Limb (tissue), 2 donors: Measurements from ENCODE around the gene YWHAG.
A peak's percentile ranks its signal among the peaks of the same experiment; 100 is the strongest.
"Not testable (repeated sequence)": the region's sequence is repeated elsewhere in the genome, so short reads cannot be mapped to it uniquely, and the experiment has no call there.

Experiments
- DNase-seq, 2 donors: peaks; one replicate each; pipeline ENCODE4 v3.0.0-alpha.2; 2016; ENCODE audit errors: extremely low spot score in 2 of 2

The YWHAG gene

GRCh38 chr7:76358481-76359110, at the start of gene YWHAG:
Gene YWHAG, minus strand, starts transcription at chr7:76358991. Its CDS starts 183 bp downstream, at chr7:76358808.
- peak; percentile 91 to 99 for DNase-seq

GRCh38 chr7:76408121-76408560, 49.4 kb upstream of the YWHAG start:
- DNase-seq: no peak

- DNase-seq: no peak
These were observed 48.9 kb upstream of the YWHAG start for GRCh38 chr7:76407718-76408117.

- no peak for DNase-seq
These were observed 46.9 kb upstream of the YWHAG start for GRCh38 chr7:76405738-76406137.

- DNase-seq: no peak
These were observed 45.1 kb upstream of the YWHAG start for GRCh38 chr7:76403780-76404494.

GRCh38 chr7:76403097-76403496, 44.3 kb upstream of the YWHAG start:
- DNase-seq: not testable (repeated sequence)

GRCh38 chr7:76400248-76400647, 41.5 kb upstream of the YWHAG start:
- no peak for DNase-seq

- DNase-seq: peak; percentile 24 to 85
These were observed 38.8 kb upstream of the YWHAG start for GRCh38 chr7:76397409-76398183.

- no peak for DNase-seq
These were observed 38.1 kb upstream of the YWHAG start for GRCh38 chr7:76396864-76397263.

- DNase-seq: peak in 1 of 2 donors; percentile 42
These were observed 37.4 kb upstream of the YWHAG start for GRCh38 chr7:76395965-76396726.

- not testable (repeated sequence) for DNase-seq
These were observed 36.8 kb upstream of the YWHAG start for GRCh38 chr7:76395605-76395964.

GRCh38 chr7:76394957-76395356, 36.2 kb upstream of the YWHAG start:
- DNase-seq: no peak

- peak; percentile 93 to 96 for DNase-seq
These were observed 34.6 kb upstream of the YWHAG start for GRCh38 chr7:76393116-76394031.

- DNase-seq: no peak
These were observed 33.8 kb upstream of the YWHAG start for GRCh38 chr7:76392531-76393115.

- no peak for DNase-seq
These were observed 31.3 kb upstream of the YWHAG start for GRCh38 chr7:76390092-76390491.

GRCh38 chr7:76387789-76388188, 29.0 kb upstream of the YWHAG start:
- not testable (repeated sequence) for DNase-seq

GRCh38 chr7:76386691-76387260, 28.0 kb upstream of the YWHAG start:
- DNase-seq: no peak

- no peak for DNase-seq
These were observed 24.5 kb upstream of the YWHAG start for GRCh38 chr7:76383089-76383944.

- no peak for DNase-seq
These were observed 23.0 kb upstream of the YWHAG start for GRCh38 chr7:76381814-76382213.
